HG02798 (cell line): ENCODE results near the gene REEP3.
"Not testable (repeated sequence)": the region's sequence is repeated elsewhere in the genome, so short reads cannot be mapped to it uniquely, and the experiment has no call there.

Source experiments
- ATAC-seq: cut with Tn5 transposase; IDR thresholded peaks from one replicate; pipeline ENCODE4 v1.9.1; 2021; ENCODE audit warnings: mild to moderate bottlenecking; ENCODE audit not compliant: unreplicated experiment, poor library complexity

The REEP3 gene

GRCh38 chr10:63651864-63652263 is 130.7 kb downstream of the REEP3 start:
- ATAC-seq: no peak

GRCh38 chr10:63653747-63654146 is 132.5 kb downstream of the REEP3 start:
- no peak for ATAC-seq

DNA sequence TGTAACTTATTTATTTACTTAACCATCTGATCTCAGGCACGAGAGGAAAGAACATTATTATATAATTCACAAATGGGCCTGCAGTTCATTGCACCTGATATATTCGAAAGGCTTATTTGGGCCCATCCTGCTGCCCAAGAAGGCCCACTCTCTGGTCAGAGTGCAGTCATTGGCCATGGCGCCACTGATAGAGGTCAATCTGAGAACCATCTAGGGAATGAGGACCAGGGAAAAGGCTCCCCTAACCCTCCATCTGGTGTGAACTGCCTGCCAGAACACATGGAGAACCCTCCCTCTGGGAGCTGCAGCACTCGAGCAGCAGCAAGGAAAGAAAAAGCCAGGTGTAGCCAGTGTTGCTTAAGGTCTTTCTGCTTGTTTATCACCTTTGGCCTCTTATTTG is 136.6 kb downstream of the REEP3 start:
- no peak for ATAC-seq

GRCh38 chr10:63660941-63661340 is 139.7 kb downstream of the REEP3 start:
- not testable (repeated sequence) for ATAC-seq

DNA sequence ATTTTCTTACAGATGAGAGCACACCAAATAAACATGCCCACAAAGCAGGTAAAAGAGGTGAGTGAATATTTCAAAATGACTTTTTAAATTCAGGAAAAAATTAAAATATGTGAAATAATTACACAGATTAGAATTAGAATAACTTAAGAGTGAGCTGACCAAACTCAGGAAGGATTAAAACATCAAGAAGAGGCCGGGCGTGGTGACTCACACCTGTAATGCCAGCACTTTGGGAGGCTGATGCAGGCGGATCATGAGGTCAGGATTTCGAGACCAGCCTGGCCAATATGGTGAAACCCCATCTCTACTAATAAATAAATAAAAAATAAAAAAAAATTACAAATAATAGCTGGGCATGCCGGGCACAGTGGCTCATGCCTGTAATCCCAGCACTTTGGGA is 140.1 kb downstream of the REEP3 start:
- no peak for ATAC-seq

DNA sequence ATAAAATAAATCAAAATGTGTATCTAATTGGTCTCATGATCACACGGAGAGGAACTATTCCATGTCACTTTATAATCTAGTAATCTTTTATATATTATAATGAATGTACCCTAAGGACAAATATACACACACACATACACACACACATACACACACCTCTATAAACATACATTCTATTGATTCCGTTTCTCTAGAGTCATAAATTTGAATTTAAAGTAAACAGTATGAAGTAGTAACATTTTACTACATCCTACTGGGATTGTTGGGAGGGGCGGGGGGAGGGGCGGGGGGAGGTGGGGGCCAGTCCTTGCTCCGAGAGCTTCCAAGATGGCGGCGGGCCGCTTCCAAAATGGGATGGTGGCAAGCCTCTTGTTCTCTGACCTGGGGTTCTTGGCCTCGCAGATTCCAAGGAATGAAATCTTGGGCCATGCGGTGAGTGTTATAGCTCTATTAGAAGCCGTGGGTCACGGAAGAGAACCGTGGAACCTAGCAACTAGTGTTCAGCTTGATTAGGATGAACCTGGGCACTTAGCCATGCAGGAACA is 143.2 kb downstream of the REEP3 start:
- ATAC-seq: no peak

DNA sequence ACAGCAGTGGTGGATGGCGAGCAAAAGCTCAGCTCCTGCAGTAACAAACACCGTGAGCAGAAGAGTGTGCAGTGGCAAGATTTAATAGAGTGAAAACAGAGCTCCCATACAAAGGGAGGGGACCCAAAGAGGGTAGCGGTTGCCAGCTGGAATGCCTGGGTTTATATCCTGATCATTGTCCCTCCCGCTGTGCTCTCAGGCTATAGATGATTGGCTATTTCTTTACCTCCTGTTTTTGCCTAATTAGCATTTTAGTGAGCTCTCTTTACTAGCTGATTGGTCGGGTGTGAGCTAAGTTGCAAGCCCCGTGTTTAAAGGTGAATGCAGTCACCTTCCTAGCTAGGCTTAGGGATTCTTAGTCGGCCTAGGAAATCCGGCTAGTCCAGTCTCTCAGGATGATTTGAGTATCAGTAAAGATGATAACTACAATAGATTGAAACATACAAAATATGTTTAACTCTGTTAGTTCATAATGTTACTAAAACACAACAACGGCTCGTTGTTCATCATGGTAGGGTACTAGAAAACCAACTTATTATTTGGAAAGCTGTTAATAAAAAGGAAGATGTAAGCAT is 143.9 kb downstream of the REEP3 start:
- ATAC-seq: not testable (repeated sequence)

DNA sequence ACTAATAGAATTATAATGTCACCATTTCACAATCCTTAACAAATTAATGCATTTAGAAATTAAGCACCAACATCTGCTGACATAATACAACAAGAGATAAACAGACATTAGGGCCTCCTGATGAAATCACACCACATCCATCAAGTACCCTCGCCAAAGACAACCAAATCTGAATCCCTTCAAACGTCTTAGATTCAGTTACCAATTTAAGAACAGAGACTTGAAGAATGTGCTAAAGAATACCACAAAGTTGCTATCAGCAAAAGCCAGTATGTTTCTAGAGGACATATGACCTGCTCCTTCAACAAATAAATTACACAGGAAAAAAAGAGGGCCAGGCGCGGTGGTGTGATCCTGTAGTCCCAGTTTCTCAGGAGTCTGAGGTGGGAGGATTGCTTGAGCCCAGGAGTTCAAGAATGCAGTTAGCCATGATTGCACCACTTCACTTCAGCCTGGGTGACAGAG is 144.5 kb downstream of the REEP3 start:
- no peak for ATAC-seq

DNA sequence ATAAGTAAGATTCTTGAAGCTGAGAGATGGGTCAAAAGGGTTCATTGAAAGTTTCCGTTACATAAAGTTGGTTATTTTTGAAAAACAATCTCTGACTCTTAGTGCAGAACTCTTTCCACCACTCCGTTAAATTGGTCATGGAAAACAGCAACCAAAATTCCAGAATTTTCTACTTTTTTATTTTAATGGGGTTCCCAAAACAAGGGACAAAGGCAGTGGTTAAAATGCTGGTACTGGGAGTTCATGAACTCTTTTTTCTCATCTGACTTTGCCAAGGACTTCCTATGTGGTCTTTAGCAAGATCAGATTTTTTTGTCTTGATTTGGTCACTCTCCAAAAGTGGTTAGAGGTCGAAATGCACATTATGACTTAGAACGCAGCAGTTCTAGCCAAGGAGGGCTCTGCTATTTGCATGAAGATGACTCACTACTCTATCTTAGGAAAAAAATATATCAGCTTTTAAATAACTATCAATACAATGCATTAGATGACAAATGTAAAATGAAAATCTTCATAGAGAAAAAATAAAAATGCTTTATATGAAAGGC is 145.7 kb downstream of the REEP3 start:
- ATAC-seq: peak; percentile 66

GRCh38 chr10:63667596-63668480 is 146.6 kb downstream of the REEP3 start:
- ATAC-seq: no peak

GRCh38 chr10:63670291-63670898 is 149.2 kb downstream of the REEP3 start:
- peak; percentile 42 for ATAC-seq

GRCh38 chr10:63671317-63671937 is 150.2 kb downstream of the REEP3 start:
- no peak for ATAC-seq

GRCh38 chr10:63672491-63672890 is 151.3 kb downstream of the REEP3 start:
- no peak for ATAC-seq

DNA sequence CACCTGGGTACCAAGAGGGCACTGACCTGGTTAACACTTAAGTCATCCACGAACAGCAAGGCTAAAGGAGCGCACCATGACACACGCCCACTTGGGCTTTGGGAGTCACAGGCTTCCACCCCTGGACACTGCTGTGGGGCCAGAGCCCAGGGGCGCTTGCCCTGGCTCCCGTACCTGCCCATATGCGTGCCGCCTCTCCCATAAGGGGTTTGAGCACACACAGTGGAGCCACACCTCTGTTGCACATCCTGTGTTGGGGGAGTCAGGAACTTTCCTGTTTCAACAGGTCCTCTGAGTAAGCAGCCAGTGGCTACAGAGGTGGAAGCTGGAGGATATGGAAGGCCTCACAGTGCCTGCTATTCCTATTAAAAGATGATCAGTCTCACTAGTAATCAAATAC is 152.0 kb downstream of the REEP3 start:
- ATAC-seq: no peak

DNA sequence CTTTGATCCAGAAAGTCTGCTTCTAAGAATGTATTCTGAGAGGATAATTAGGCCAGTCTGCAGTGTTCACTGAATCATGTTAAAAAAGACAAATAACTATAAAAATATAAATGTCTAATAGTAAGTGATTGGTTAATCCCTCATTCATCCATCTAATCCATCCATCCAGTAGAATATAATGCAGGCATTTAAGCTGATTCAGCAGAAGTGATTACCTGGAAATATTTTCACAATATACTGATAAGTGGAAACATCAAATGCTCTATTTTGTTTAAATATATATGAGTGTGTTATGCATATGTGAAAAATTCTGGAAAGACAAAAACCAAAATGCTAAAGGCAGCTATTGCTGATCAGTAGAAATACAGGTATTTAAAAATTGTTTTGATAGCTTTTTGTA is 152.6 kb downstream of the REEP3 start:
- ATAC-seq: no peak
